ENCODE data around the gene PLEKHA1.

DNA sequence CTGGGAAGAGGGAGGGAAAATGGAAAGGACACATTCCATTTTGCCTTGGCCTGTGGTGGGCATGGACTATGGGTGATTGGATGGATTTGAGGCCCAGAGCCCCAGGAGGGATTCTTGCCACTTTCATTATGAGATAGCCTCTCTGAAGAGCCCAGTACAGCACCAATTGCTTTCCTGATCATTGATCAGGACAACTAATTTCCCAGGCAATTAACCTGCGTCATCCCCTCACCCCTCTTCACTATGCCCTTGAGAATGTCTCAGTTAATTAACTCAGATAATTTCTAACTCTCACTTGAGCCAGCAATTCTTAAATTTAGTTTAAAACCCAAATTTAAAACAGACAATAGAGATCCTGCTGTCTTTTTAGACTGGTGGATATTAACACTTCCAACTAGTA lies 13.5 kb upstream of the PLEKHA1 start:
- TF ChIP-seq TAF1 (IDR thresholded peaks at IDR 0.05; ENCODE audit: low read depth, low read length): no peak
- TF ChIP-seq POU2F2 (IDR thresholded peaks at IDR 0.05; ENCODE audit: low read depth, low read length): no peak

All from GM12891 (cell line).